ENCODE measurements around the gene PRDM5. TPM values are rescaled to one million over a fixed set of nuclear protein-coding genes. Genes with fewer than 3 reads are reported as not detected.

The PRDM5 gene
- total RNA-seq, 1 donor from 2014 or later, result 5.2 TPM

GRCh38 chr4:120916937-120917336 is 5.6 kb downstream of the PRDM5 start:
- no peak overlapping the region for H3K4me3 ChIP-seq (ENCODE audit: low read depth, low read length)
- no peak for DNase-seq (ENCODE audit: low read depth)
- no peak for TF ChIP-seq CTCF (conservative IDR thresholded peaks at IDR 0.05; ENCODE audit: low read depth, low read length)

GRCh38 chr4:120915336-120915735 is 7.2 kb downstream of the PRDM5 start:
- H3K4me3 ChIP-seq (ENCODE audit: low read depth, low read length), result no peak overlapping the region
- DNase-seq (ENCODE audit: low read depth), result no peak
- TF ChIP-seq CTCF (conservative IDR thresholded peaks at IDR 0.05; ENCODE audit: low read depth, low read length), result no peak

- no peak overlapping the region for H3K4me3 ChIP-seq (ENCODE audit: low read depth, low read length)
- DNase-seq (ENCODE audit: low read depth), result no peak
- no peak for TF ChIP-seq CTCF (conservative IDR thresholded peaks at IDR 0.05; ENCODE audit: low read depth, low read length)
Observed at GRCh38 chr4:120903419-120903818, 19.1 kb downstream of the PRDM5 start.

GRCh38 chr4:120902925-120903324 is 19.6 kb downstream of the PRDM5 start:
- no peak for DNase-seq (ENCODE audit: low read depth)
- TF ChIP-seq CTCF (conservative IDR thresholded peaks at IDR 0.05; ENCODE audit: low read depth, low read length), result no peak
- H3K4me3 ChIP-seq (ENCODE audit: low read depth, low read length), result no peak overlapping the region

GRCh38 chr4:120901731-120902130 is 20.8 kb downstream of the PRDM5 start:
- no peak for DNase-seq (ENCODE audit: low read depth)
- no peak for TF ChIP-seq CTCF (conservative IDR thresholded peaks at IDR 0.05; ENCODE audit: low read depth, low read length)
- no peak overlapping the region for H3K4me3 ChIP-seq (ENCODE audit: low read depth, low read length)

- no peak for TF ChIP-seq CTCF (conservative IDR thresholded peaks at IDR 0.05; ENCODE audit: low read depth, low read length)
- no peak for DNase-seq (ENCODE audit: low read depth)
- no peak overlapping the region for H3K4me3 ChIP-seq (ENCODE audit: low read depth, low read length)
Observed at GRCh38 chr4:120897981-120898719, 24.4 kb downstream of the PRDM5 start.

- TF ChIP-seq CTCF (conservative IDR thresholded peaks at IDR 0.05; ENCODE audit: low read depth, low read length), result no peak
Observed at GRCh38 chr4:120895554-120895953, 27.0 kb downstream of the PRDM5 start.

More at GRCh38 chr4:120895554-120895953, 27.0 kb downstream of the PRDM5 start:
- no peak for DNase-seq (ENCODE audit: low read depth)
- no peak overlapping the region for H3K4me3 ChIP-seq (ENCODE audit: low read depth, low read length)
